Epithelial cell of proximal tubule (primary cell): Measurements from ENCODE around the gene CEP78. TPM values are rescaled to one million over a fixed set of nuclear protein-coding genes. Genes with fewer than 3 reads are reported as not detected.

Source experiments
- DNase-seq: peaks from one replicate; pipeline ENCODE4 v3.0.0-alpha.2; 2011; ENCODE audit warnings: low read depth
- H3K4me3 ChIP-seq: 2 replicates; pipeline ENCODE4 v1.5.1; 2011; ENCODE audit warnings: low read depth, mild to moderate bottlenecking, low read length
- total RNA-seq: library from RNA; depleted of rRNA; stranded (reverse); fragments of >200 nt; gene quantifications from 2 replicates; pipeline ENCODE4 v1.2.3, GENCODE V29; 2015
- TF ChIP-seq, protein P1 (sequence below): conservative IDR thresholded peaks from 2 replicates; pipeline ENCODE4 v1.5.1; 2012; ENCODE audit warnings: low read depth, mild to moderate bottlenecking, low read length

The CEP78 gene
- total RNA-seq, 1 donor from 2014 or later: 32.2 TPM

DNA sequence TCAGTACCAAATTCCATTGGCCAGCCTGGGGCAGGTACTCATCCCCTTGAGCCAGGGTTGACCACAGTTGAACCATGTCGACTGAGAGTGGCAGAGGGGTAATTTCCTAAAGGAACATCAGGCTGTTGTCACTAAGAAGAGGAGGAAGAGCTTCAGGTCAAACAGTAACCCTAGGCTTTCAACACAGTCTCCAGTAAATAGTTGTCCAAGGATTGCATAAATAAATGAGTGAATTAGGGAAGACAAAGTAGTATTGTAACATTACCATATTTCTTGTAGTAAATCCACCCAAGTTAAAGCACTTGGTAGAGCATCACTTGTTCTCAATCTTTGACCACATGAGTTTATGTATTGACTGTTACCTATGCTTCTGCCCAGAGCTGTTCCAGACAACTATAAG, 68.5 kb downstream of the CEP78 start:
- DNase-seq: no peak
- TF ChIP-seq, protein P1, sequence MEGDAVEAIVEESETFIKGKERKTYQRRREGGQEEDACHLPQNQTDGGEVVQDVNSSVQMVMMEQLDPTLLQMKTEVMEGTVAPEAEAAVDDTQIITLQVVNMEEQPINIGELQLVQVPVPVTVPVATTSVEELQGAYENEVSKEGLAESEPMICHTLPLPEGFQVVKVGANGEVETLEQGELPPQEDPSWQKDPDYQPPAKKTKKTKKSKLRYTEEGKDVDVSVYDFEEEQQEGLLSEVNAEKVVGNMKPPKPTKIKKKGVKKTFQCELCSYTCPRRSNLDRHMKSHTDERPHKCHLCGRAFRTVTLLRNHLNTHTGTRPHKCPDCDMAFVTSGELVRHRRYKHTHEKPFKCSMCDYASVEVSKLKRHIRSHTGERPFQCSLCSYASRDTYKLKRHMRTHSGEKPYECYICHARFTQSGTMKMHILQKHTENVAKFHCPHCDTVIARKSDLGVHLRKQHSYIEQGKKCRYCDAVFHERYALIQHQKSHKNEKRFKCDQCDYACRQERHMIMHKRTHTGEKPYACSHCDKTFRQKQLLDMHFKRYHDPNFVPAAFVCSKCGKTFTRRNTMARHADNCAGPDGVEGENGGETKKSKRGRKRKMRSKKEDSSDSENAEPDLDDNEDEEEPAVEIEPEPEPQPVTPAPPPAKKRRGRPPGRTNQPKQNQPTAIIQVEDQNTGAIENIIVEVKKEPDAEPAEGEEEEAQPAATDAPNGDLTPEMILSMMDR: no peak
- H3K4me3 ChIP-seq: no peak overlapping the region

DNA sequence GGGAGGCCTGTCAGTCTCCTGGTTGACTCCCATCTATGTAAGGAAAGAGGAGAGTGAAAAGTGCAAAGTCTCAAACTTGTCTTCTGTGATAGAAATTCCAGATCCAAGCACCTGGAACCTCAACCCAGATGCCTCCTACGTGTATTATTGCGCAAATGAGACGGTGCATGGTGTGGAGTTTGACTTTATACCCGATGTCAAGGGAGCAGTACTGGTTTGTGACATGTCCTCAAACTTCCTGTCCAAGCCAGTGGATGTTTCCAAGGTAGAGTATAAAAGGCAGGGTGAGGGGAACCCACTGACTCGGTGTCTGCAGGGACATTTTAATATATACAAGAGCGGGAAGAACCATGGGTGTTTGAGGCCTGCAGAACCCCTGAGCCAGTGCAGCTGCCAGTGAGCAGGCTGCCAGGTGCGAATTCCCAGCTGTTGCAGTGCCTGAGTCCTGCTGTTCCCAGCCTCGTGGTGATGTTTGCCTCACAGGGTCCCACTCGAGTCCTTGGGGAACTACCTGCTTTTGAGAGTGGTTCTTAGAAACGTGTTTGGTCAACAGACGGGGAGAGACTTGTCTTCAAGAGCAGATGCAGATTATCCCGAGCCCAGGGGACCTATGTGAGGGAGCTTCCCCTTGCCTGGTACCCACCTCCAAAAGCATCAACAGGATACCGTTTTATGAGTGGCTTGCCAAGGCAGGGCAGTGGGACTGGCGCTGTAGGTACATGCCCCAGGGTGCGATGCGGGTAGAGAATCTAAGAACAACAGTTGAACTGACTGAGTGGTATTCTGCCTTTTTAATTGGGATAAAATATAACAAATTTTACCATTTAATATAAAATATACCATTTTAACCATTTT, 70.6 kb downstream of the CEP78 start:
- DNase-seq: no peak
- no peak overlapping the region for H3K4me3 ChIP-seq
- TF ChIP-seq, protein P1: no peak

DNA sequence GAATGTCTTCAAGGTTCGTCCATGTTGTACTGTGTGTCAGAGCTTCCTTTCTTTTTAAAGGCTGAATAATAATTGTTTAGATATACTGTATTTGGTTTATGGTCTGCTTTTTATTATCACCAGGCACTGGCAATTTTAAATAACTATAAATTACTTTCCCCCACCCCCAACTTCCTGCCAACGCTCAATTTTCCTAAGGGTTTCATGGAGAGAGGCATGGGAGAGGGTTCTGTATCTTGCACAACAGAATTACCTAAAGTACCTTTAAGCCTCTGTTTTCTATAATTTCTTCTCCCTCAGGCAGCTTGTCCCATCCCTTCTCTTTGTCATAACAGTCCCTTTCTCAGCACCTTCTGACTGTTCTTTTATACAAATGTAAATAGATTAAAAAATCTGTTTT, 71.5 kb downstream of the CEP78 start:
- no peak overlapping the region for H3K4me3 ChIP-seq
- TF ChIP-seq, protein P1: no peak
- DNase-seq: no peak

- TF ChIP-seq, protein P1: no peak
- no peak overlapping the region for H3K4me3 ChIP-seq
- no peak for DNase-seq
These were observed 73.2 kb downstream of the CEP78 start for GRCh38 chr9:78309066-78309465.

DNA sequence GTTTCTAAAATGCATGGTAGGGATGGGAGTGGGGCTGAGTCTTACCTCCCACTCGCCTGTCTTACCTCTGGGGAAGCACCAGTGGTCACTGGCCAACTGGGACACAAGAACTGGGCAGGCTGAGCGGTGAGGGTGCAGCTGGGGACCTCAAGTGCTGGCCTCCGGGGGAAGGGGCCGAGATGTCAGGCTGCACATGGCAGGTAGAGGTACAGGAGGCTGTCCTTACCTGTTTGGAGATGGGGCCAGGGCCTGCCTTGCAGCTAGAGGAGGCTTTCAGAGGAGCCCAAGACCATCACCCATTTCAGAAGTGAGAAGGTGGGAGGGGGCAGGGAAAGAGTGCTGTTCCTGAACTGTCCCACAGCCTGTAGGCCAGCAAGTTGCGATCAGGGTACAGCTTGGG, 75.2 kb downstream of the CEP78 start:
- no peak for DNase-seq
- TF ChIP-seq, protein P1: no peak
- no peak overlapping the region for H3K4me3 ChIP-seq

GRCh38 chr9:78311886-78312524, 76.1 kb downstream of the CEP78 start:
- no peak overlapping the region for H3K4me3 ChIP-seq
- TF ChIP-seq, protein P1: no peak
- no peak for DNase-seq

DNA sequence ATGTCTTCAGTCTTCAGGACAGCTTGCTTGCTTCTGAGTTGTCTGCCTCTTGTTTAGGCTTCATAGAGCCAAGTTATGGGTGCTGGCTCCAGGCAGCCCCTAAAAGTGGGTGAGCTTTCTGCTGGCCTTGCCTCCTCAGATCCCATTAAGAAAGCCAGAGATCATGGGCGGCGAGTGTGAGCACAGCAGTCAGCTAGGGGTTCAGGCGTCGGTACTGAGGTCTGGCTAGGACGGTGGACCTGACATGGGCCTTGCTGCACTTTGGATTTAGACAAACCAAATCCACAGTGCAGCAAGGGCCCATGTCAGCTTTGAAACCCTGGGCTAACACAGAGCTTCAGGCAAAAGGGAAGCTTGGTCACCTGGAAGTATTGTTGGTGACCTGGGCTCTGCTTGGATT, 78.7 kb downstream of the CEP78 start:
- no peak for DNase-seq
- no peak overlapping the region for H3K4me3 ChIP-seq
- TF ChIP-seq, protein P1: no peak
